Stimulated activated CD4-positive, alpha-beta T cell treated with anti-CD3 and anti-CD28 coated beads, TNF-alpha, amount 100 ng/mL, for 48 hours (primary cell): ENCODE data around the gene CD99L2.

Experiments used
- DNase-seq, 3 donors: peaks; one replicate each; pipeline ENCODE4 v3.0.0-alpha.2; 2020; ENCODE audit warnings: low read depth in 3 of 3

Gene CD99L2, protein sequence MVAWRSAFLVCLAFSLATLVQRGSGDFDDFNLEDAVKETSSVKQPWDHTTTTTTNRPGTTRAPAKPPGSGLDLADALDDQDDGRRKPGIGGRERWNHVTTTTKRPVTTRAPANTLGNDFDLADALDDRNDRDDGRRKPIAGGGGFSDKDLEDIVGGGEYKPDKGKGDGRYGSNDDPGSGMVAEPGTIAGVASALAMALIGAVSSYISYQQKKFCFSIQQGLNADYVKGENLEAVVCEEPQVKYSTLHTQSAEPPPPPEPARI

DNA sequence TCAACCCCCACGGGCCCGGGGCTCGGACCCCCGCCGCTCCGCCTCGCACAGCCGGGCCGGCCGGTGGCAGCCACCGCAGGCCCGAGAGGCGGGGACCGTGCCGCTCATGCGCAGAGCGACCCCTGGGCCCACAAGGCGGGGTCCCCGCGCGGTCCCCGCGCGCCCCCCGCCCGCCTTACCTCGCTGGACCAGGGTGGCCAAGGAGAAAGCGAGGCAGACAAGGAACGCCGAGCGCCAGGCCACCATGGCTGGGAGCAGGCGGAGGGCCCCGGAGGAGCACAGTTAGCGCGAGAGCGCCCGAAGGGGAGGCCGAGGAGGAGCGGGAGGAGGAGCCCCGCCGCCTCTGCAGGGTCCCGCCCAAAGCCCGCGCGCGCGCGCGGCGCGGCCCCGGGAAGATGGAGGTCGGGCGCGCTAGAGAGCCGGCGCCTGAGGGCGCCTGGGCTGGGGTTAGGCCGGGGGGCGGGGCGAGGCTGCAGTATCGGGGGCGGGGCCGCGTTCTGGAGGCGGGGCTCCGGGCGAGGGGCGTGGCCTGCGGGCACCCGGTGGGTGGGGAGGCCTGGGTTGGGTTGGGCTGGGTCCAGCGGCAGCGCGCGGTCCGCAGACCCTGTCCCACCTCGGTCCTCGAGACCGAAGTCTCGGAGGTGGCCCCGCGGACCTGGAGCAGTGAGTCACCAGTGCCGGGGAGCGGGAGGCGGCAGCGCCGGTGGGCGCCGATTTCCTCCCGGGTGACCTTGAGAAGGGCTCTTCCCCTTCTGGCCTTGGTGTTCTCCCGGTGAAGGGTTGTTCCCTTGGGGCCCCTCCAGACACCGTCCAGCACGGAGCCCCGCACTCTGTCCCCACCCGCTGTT lies at the start of gene CD99L2:
Gene CD99L2, minus strand, starts transcription at position 326 of the 848 bp plus-strand sequence. Its CDS starts 80 bp downstream, at position 246.
- peak; percentile 77 to 86 (median 80) for DNase-seq

DNA sequence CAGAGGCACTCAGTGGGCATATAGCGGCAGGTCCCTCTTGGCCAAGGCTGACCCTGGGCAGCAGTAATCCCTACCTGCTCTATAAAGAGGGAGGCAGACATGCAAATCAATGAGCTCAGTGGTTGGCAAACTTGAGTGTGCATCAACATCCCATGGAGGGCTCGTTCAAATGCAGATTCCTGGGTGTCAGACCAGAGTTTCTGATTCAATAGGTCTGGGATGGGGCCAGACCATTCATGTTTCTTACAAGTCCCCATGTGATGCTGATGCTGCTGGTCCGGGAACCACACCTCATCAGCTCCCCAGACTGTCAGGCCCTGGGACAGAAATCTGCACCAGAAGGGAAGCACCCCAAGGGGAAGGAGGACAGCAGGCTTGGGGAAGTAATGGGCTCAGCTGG lies 45.8 kb upstream of the CD99L2 start:
- DNase-seq: no peak

DNA sequence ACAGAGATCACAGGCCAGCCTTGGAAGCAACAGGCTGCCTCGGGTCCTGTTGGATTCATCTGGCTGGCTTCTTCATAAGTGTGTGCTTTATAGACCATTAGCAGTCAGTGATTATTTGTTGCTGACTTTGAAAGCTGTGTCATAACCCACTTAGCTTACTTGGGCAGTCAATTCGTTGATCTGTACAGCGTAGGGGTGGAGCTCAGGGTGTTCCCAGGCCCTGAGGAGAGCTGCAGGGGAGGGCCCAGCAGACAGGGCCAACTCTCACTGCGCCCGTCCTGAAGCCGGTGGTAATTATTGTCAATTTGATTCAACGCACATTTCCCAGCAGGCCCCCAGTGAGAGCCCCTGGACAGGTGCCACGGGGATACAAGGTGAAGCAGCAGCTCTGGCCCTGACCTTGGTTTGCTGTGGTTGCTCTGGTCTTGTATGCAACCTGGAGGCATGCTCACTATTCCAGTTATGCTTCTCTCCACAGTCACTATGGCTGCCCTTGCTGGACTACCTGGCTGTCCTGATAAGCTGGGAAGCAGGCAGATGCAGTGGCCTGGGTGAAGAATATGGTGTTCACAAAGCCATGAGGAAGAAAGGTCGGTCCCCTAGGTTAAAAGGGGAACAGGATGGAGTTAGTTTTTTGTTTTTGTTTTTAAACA lies 44.6 kb upstream of the CD99L2 start:
- DNase-seq: no peak

DNA sequence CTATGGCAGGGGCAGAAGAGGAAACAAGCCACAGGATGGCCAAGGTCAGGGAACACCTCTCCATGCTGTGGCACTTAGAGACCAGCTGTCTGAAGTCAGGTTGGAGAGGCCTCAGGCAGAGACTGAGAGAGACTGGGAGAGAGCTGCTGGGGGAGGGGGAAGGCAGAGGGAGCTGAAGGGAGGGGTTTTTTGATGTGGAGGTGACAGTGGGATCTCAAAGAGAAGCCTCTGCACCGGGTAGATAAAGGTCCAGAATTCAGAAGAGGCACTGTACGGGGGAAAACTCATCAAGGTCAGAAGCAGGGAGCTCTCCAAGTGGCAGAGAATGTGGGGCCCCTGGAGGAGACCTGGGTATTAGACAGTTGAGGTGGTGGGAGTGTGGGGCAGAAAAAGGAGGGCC lies 43.1 kb upstream of the CD99L2 start:
- DNase-seq: no peak

DNA sequence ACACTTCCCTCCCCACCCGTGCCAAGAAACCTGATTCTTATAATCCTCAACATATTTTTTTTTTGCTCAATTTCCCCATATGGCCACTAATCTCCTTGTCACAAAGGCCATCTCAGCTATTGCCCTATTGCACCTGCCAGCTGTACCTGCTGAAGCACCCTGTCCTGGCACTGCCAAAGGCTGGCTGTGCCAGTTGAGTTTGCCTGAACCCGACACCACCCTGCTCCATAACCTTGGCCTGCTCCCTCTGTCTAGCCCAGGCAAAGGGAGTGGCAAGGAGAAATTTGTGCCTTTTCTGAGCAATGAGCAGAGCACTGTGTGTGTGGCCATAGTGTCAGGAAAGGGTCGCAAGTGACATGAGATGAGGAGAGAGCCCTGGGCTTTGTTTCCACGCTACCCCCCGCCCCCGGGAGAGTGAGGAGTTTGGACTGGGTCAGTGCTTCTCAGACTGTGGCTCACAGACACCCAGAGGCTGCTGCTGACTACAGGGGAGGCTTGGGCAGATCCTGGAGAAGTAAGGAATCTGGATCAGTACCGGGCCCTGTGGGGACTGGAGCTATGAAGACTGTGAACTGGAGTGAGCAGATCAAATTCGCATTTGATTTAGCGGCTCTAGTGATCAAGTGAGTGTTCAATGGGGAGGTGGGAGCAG lies 42.5 kb upstream of the CD99L2 start:
- no peak for DNase-seq

DNA sequence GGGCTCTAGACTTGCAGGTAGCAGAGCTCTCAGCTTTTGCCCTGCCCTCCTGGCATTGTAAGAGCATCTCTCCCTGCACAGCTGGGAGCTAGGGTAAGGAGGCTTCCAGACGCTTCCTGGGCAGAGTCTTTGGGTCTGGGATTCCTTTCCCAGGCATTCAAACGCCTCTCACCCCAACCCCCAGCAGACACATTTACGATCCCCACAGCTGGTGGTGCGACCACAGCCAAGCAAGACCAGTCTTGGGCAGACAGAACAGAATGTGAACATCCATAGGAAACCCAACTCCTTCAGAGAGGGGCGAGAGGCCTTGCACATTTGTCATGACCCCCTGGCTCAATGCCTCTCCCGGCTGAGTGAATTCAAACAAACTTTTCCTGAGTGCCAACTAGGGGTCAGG lies 38.1 kb upstream of the CD99L2 start:
- no peak for DNase-seq

DNA sequence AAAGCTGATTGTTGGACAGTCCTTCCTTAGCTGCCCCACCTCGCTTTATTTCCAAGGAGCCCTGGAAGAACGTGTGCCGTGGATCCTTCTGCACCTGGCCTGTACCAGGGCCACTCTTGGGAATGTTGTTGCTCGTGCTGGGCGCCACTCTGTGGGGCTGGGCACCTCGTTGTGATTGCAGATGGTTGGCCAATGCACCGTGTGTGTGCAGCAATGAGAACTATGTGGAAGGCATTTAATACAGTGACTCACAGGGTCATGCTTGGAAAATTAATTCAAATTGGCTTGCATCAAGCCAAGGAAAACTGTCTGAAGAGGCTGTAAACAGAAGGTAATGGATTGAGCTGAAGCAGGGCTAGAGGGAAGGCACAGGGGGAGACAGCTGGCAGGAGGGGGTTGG lies 37.0 kb upstream of the CD99L2 start:
- no peak for DNase-seq

DNA sequence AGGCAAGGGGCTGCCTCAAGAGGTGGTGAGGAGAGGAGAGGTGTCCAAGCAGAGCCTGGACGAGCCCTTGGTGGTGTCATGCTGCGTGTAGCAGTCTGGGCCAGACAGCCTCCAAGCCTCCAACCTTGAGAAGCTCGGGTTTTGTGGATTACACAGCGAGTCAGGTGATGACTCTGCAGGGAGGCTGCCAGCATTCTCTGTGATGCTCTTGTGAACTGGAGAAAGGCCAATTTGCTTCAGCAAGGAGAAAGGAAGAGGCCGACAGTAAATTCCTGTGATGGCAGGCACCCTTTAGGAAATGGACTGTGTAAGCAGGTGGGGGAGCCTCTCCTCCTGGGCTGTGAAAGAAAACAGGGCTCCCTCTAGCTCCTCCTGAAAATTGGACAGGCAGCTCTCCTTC lies 36.0 kb upstream of the CD99L2 start:
- no peak for DNase-seq

DNA sequence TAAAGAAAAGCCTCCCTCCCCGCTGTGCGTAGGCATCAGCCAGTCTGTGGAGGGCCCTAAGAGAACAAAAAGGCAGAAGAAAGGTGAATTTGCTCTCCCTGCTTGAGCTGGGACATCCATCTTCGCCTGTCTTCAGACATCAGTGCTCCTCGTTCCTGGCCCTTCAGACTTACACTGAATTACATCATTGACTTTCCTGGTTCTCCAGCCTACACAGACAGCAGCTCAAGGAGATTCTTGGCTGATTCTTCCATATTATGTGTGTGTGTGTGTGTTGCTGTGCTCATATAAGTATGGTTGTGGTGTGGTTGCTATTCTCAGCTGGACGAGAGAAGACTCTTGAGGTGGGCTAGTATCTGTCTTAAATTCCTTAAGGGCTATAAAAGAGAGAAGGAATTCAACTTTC lies 35.5 kb upstream of the CD99L2 start:
- DNase-seq: no peak

DNA sequence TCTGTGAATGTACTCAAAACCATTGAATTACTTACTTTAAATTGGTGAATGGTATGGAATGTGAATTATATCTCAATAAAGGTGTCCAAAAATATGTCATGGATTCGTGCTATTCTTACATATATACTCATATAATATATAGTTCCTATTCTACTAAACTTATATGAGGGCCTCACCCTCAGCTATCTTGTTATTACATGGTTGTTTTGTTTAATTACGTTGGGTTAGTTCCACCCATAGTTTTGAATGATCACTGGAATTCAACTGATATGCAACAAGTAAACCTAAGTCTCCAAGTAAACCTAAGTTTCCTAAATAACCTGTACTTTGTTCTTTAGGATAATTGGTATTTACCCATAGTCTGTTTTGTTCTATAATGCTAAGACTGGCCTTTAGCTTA lies 30.6 kb upstream of the CD99L2 start:
- no peak for DNase-seq

DNA sequence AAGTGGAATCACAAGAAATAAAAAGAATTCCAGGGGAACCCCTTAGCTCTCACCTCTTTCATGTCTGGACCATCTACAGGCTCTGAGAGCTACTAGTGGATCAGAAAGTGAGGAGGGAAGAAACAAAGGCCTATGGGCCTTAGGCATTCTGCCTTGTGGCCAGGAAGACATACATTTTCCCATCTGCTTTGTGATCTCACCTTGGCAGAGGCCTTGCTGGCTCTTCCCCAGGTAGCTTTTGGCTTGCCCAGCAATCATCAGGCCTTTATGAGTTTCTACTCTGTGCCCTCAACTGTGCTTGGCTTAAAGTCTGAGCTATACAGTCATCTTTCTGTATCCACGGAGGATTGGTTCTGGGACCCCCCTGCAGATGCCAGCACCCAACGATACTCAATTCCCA lies 28.3 kb upstream of the CD99L2 start:
- no peak for DNase-seq

DNA sequence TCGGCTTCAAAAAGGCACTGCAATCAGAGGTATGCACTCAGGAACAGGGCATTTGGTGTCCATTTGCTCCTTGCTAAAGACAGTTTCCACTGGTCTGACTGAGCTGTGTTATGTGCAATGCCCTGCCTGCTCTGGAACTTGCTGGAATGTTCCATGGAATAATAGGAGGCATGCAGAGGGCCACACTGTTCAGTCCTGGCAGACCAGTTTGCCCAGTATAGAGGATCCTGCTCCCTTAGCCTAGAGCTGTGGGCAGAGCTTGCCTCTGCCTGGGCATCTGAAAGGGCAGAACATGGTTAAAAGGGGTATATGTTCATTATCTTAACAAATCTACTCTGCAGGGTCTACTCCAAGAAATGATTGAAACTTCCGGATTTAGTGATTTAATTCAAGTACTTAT lies 27.8 kb upstream of the CD99L2 start:
- no peak for DNase-seq

DNA sequence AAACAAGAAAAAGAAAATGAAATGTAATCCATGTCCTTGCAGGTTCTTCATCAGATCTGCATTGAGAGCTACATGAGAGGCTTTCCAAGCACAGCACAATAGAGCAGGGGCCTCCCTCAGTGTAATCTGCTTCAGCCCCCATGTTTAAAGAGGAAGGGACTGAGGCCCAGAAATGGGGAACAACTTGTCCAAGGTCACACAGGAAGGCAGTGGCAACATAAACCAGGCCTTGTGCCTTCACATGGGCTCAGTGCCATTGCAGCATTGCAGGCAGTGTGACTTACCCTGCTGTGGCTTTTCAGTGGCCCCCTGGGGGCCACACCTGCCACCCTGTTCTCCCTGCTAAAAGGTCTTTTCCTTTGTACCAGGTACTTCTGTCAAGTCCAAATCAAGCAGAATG lies 20.9 kb upstream of the CD99L2 start:
- DNase-seq: no peak

DNA sequence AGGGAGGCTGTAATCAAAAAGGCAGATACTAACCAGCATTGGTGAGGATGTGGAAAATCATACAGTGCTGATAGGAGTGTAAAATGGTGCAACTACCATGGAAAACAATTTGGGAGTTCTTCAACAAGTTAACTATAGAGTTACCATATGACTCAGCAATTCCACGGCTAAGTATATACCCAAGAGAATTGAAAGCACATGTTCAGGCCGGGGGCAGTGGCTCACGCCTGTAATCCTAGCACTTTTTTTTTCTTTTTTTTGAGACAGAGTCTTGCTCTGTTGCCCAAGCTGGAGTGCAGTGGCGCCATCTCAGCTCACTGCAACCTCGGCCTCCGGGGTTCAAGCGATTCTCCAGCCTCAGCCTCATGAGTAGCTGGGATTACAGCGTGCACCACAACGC lies 15.0 kb upstream of the CD99L2 start:
- no peak for DNase-seq

DNA sequence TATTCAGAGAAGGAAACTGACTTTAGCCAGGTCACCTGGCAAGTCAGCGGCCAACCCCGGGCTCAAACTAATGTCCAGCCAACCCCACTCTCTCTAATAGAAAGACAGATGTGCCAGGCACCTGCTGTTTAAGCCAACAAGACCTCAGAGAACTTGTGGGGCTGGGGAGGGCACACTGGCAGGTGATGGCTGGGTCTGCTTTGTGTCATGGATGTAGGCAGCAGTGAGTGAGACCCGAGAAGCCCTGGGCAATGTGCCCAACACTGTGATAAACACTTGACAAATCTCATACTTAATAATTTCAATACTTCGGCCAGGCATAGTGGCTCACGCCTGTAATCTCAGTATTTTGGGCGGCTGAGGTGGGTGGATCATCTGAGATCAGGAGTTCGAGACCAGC lies 9.0 kb upstream of the CD99L2 start:
- no peak for DNase-seq

DNA sequence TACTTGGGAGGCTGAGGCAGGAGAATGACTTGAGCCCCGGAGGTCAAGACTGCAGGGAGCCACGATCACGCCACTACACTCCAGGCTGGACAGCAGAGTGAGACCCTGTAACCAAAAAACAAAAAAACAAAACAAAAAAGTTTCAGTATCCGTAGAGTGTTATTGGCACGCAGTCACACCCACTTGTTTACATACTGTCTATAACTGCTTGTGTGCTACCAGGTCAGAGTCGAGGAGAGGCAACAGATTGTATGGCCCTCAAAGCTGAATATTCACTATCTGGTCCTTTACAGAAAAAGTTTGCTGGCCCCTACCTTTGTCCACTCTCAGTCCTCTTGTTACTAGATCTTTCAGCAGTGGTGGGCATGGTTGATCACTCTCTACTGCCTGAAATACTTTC lies 8.2 kb upstream of the CD99L2 start:
- DNase-seq: no peak

DNA sequence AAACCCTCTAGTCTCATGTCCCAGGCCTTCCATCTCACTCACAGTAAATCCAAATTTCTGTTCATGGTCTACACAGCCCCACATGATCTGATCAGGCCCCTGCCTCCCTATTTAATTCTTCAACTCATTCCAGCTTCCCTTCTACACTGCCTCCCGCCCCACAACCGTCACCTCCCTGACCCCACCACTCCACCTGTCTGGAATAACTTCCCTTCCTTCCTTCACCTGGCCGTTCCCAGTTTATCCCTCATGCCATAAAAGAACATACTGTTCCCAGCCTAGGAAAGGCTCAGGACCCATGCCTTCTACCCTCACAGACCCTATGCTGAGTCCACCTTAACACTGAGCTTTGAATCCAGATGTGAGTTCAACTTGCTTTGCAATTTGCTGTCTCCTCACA lies 6.8 kb upstream of the CD99L2 start:
- no peak for DNase-seq

DNA sequence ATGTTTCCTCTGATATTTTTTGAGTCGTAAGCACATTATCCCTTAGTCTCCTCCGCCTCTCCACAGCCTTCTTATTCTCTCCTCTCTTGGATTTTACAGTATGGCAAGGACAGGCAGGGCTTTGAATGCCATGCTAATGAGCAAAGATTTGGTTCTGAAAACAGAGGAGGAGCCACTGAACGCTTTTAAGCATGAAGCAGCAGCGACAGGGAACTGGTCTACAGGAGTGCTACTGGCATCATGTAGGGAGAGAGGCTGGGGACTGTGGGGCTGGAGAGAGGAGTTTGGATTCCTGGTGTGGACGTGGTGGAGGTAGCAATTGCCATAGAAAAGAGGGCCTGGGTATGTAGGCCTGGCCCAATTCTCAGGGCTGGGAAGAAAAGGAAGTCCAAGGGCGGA lies 4.6 kb upstream of the CD99L2 start:
- DNase-seq: no peak

DNA sequence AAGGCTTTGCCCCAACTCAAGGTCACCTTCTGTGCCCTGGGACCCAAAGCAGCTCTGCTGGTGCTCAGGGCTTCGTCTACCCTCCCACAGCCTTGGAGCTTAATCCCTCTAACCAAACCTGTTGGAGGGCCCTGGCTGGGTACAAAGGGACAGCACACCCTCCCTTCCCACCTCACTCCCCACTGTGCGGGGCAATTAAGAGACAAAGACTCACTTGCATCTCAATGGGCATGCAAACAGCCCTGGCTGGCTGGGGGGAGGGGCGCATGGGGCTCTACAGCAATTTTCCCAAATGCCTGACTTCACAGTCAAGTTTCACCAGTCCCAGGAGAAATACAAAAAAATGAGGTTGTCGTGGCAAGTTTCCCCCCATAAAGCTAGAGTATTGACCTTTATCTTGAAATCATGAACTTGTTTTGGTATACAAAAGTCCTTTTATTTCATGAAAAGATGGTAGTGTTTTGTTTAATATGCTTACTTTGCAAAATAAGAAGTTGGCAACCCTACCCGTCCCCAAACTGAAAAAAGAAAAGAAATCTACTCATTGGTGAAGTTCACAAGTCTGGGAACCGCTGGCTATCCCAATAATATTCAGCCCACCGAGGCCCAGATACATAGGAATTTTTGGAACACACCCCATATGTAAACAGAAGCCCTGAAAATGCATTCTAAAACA lies 4.1 kb upstream of the CD99L2 start:
- DNase-seq: no peak

DNA sequence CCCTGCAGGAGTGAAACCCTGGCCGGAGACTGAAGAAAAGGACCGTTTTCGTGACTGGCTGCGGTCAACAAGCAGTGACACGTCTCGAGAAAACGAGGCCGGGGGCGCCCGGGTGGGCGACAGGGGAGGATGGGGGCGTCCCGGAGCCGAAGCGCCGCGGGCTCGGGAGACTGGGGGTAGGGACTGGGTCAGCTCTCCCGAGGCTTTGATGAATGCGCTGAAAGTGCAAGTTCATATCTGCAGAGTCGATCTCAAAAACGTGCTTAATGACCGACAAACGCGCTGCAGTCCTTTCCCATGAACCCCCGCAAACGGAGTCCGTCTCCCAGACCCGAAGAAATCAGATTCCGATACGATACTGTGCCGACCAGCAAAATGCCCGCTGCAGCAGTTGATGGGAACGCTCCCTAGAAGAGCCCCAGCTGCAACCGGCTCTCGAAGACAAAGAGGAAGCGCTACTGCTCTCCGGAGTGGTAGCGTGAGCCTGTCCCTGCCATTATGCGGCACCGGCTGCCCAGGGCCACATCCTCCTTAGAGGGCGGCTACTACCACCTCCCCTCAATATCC lies 806 bp upstream of the CD99L2 start:
- DNase-seq: peak in 1 of 3 donors; percentile 1
